ENCODE results near the gene CX3CL1. TPM values are rescaled to one million over a fixed set of nuclear protein-coding genes. Genes with fewer than 3 reads are reported as not detected.

The CX3CL1 gene
- total and polyA plus RNA-seq, 2 of the 13 experiments (the other 11 are each of a cell fraction or from before 2014, with no cell fraction given) = 57.3 to 60.8 TPM

DNA sequence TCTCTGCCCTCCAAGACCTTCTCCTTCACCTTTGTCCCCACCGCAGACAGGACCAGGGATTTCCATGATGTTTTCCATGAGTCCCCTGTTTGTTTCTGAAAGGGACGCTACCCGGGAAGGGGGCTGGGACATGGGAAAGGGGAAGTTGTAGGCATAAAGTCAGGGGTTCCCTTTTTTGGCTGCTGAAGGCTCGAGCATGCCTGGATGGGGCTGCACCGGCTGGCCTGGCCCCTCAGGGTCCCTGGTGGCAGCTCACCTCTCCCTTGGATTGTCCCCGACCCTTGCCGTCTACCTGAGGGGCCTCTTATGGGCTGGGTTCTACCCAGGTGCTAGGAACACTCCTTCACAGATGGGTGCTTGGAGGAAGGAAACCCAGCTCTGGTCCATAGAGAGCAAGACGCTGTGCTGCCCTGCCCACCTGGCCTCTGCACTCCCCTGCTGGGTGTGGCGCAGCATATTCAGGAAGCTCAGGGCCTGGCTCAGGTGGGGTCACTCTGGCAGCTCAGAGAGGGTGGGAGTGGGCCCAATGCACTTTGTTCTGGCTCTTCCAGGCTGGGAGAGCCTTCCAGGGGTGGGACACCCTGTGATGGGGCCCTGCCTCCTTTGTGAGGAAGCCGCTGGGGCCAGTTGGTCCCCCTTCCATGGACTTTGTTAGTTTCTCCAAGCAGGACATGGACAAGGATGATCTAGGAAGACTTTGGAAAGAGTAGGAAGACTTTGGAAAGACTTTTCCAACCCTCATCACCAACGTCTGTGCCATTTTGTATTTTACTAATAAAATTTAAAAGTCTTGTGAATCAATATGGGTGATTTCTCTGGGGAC lies 12.2 kb downstream of the CX3CL1 start (continued):
- TF ChIP-seq, protein P1, sequence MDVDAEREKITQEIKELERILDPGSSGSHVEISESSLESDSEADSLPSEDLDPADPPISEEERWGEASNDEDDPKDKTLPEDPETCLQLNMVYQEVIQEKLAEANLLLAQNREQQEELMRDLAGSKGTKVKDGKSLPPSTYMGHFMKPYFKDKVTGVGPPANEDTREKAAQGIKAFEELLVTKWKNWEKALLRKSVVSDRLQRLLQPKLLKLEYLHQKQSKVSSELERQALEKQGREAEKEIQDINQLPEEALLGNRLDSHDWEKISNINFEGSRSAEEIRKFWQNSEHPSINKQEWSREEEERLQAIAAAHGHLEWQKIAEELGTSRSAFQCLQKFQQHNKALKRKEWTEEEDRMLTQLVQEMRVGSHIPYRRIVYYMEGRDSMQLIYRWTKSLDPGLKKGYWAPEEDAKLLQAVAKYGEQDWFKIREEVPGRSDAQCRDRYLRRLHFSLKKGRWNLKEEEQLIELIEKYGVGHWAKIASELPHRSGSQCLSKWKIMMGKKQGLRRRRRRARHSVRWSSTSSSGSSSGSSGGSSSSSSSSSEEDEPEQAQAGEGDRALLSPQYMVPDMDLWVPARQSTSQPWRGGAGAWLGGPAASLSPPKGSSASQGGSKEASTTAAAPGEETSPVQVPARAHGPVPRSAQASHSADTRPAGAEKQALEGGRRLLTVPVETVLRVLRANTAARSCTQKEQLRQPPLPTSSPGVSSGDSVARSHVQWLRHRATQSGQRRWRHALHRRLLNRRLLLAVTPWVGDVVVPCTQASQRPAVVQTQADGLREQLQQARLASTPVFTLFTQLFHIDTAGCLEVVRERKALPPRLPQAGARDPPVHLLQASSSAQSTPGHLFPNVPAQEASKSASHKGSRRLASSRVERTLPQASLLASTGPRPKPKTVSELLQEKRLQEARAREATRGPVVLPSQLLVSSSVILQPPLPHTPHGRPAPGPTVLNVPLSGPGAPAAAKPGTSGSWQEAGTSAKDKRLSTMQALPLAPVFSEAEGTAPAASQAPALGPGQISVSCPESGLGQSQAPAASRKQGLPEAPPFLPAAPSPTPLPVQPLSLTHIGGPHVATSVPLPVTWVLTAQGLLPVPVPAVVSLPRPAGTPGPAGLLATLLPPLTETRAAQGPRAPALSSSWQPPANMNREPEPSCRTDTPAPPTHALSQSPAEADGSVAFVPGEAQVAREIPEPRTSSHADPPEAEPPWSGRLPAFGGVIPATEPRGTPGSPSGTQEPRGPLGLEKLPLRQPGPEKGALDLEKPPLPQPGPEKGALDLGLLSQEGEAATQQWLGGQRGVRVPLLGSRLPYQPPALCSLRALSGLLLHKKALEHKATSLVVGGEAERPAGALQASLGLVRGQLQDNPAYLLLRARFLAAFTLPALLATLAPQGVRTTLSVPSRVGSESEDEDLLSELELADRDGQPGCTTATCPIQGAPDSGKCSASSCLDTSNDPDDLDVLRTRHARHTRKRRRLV (CRISPR knock-in tag; IDR thresholded peaks at IDR 0.05) = peak; percentile 83; the same call in 1 of the 2 replicates
- TF ChIP-seq, protein P2, sequence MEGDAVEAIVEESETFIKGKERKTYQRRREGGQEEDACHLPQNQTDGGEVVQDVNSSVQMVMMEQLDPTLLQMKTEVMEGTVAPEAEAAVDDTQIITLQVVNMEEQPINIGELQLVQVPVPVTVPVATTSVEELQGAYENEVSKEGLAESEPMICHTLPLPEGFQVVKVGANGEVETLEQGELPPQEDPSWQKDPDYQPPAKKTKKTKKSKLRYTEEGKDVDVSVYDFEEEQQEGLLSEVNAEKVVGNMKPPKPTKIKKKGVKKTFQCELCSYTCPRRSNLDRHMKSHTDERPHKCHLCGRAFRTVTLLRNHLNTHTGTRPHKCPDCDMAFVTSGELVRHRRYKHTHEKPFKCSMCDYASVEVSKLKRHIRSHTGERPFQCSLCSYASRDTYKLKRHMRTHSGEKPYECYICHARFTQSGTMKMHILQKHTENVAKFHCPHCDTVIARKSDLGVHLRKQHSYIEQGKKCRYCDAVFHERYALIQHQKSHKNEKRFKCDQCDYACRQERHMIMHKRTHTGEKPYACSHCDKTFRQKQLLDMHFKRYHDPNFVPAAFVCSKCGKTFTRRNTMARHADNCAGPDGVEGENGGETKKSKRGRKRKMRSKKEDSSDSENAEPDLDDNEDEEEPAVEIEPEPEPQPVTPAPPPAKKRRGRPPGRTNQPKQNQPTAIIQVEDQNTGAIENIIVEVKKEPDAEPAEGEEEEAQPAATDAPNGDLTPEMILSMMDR (CRISPR knock-in tag; IDR thresholded peaks at IDR 0.05) = peak; percentile 31
- TF ChIP-seq, protein P3, sequence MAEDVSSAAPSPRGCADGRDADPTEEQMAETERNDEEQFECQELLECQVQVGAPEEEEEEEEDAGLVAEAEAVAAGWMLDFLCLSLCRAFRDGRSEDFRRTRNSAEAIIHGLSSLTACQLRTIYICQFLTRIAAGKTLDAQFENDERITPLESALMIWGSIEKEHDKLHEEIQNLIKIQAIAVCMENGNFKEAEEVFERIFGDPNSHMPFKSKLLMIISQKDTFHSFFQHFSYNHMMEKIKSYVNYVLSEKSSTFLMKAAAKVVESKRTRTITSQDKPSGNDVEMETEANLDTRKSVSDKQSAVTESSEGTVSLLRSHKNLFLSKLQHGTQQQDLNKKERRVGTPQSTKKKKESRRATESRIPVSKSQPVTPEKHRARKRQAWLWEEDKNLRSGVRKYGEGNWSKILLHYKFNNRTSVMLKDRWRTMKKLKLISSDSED (CRISPR knock-in tag; IDR thresholded peaks at IDR 0.05) = no peak
- TF ChIP-seq SYNCRIP (IDR thresholded peaks at IDR 0.05; ENCODE audit: insufficient read depth, low read depth, low read length) = no peak
- no peak for TF ChIP-seq ZNF17 (CRISPR knock-in tag; IDR thresholded peaks at IDR 0.05)
- TF ChIP-seq ERF (CRISPR knock-in tag; IDR thresholded peaks at IDR 0.05) = peak; percentile 20; the same call in 1 of the 2 replicates
- TF ChIP-seq ZNF335 (CRISPR knock-in tag; IDR thresholded peaks at IDR 0.05) = 0 out of 2 replicates have a peak, but pooled peaks have one; percentile 59
- no peak for TF ChIP-seq ZNF557 (CRISPR knock-in tag; IDR thresholded peaks at IDR 0.05)
- TF ChIP-seq, protein P4, sequence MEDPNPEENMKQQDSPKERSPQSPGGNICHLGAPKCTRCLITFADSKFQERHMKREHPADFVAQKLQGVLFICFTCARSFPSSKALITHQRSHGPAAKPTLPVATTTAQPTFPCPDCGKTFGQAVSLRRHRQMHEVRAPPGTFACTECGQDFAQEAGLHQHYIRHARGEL (CRISPR knock-in tag; IDR thresholded peaks at IDR 0.05) = peak; percentile 95
- peak; percentile 15; the same call in 1 of the 2 replicates for TF ChIP-seq KLF12 (CRISPR knock-in tag; IDR thresholded peaks at IDR 0.05; ENCODE audit: borderline replicate concordance)
- TF ChIP-seq THAP9 (CRISPR knock-in tag; IDR thresholded peaks at IDR 0.05; ENCODE audit: borderline replicate concordance) = peak; percentile 31; the same call in 1 of the 2 replicates
- TF ChIP-seq PAXIP1 (CRISPR knock-in tag; conservative IDR thresholded peaks at IDR 0.05) = peak; percentile 43

Data from HepG2 (cell line).